Ishikawa (cell line): Measurements from ENCODE around the gene RABAC1.

Source experiments
- CEBPB ChIP-seq: IDR thresholded peaks from 2 replicates; pipeline ENCODE4 v1.6.1; 2012
- CREB1 ChIP-seq: IDR thresholded peaks from 2 replicates; pipeline ENCODE4 v1.6.1; 2012; ENCODE audit warnings: low read depth
- EGR1 ChIP-seq: IDR thresholded peaks from 2 replicates; pipeline ENCODE4 v1.6.1; 2012
- EP300 ChIP-seq: IDR thresholded peaks from 2 replicates; pipeline ENCODE4 v1.6.1; 2012; ENCODE audit warnings: borderline replicate concordance
- MAX ChIP-seq: IDR thresholded peaks from 2 replicates; pipeline ENCODE4 v1.6.1; 2012
- RAD21 ChIP-seq: IDR thresholded peaks from 2 replicates; pipeline ENCODE4 v1.6.1; 2012; ENCODE audit warnings: low read depth
- TCF12 ChIP-seq: IDR thresholded peaks from 2 replicates; pipeline ENCODE4 v1.6.1; 2012; ENCODE audit warnings: low read depth
- TEAD4 ChIP-seq: IDR thresholded peaks from 2 replicates; pipeline ENCODE4 v1.6.1; 2012
- USF1 ChIP-seq: IDR thresholded peaks from 2 replicates; pipeline ENCODE4 v1.6.1; 2012

- TF ChIP-seq TCF12 (no peak), RAD21 (no peak), CREB1 (no peak), CEBPB (no peak), TEAD4 (no peak), MAX (no peak), EP300 (no peak), EGR1 (no peak), USF1 (no peak)
These were observed 41.4 kb downstream of the RABAC1 start for GRCh38 chr19:41917676-41918075.
